GM19035 (cell line): ENCODE data around the gene MAD2L2.

Source experiments
- ATAC-seq: cut with Tn5 transposase; IDR thresholded peaks from one replicate; pipeline ENCODE4 v1.9.1; 2021; ENCODE audit not compliant: unreplicated experiment

Gene MAD2L2

DNA sequence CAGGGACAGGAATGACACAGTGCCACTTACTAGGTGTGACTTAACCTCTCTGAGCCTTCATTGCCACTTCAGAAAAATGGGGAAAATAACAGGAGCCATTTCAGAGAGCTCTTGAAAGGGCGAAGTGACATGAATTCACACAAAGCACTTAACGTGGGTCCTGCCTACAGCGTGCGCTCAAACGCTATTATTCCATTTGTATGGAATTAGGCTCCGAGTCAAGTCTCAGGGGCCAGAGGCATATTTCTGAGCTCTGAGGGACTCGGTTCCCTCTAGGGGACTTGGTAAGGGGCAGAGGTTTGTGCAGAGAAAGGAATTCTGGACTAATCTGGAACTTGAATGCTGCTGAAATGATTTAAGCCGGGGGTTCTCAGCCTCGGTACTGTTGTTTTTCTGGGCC is 24.6 kb upstream of the MAD2L2 start:
- ATAC-seq = no peak

DNA sequence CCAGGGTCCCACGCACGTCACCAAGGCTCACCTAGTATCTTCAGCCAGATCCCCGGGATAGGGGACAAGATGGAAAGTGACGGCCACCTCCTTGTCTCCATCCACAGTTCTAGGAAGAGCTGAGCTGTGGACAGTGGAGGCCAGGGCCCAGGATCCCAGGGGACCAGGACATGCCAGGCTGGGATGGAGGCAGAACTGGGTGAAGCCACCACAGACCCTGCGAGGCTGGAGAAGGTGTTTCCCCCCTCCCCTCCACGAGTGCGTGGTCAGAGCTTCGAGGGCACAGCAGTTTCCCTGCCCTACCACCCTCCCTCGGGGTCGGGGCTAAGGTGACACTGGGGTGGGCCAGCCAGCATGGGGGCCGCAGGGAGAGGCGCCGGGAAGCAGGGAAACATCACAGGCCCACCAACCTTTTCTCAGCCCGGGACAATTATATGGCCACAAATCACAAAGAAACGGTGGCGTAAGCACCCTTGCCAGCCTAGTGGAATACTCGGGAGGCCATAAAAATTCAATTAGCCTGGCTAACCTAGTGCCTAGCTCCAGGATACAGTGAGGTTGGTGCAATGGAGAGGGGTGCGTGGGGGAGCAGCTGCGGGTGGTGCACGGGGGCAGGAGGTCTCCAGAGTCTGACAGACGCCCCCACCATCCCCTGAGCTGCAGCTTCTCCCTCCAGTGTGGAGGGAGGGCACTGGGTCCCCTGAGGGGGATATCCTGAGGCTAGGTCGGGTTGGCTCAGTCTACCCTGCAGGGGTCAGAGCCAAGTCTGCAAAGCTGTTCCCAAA is 23.9 kb upstream of the MAD2L2 start:
- ATAC-seq = no peak

GRCh38 chr1:11704194-11704529 is 23.2 kb upstream of the MAD2L2 start:
- ATAC-seq = no peak

DNA sequence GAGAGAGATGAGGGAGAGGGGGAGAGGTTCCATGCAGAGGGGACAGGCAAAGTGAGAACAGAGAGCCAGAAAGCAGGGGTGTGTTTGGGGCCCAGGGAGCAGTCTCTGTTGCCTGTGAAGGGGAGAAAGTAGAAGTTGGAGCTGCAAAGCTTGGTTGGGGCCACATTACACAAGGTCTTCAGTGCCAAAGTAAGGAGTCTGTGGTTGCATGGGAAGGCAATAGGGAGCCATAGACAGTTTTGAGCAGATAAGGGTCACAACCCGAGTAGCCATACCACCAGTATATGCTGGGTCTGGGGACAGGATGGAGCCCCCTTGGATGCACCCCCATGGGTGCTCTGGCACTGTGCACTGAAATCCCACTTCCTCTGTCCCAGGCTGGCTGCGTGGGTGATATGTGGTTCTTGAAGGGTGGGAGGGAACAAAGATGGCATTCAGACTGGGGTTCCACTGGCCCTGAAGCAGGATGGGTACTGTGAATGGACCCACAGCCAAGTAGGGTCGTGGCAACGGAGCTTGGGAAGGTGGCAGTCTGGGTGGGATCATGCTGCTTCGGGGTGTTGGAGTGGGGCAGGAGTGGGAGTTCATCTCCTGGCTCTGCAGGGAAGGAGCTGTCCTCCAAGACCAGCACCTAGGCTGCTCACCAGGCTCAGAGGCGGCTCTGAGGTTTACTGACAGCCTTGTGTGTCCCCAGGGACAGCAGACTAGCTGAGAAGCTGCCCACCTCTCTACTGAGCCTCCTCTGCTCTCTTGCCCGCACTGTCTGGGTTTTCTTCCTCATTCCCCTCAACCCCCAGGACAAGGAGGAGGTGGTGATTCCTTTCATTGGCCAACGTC is 22.6 kb upstream of the MAD2L2 start:
- no peak for ATAC-seq

- no peak for ATAC-seq
Observed at GRCh38 chr1:11701981-11702803, 21.2 kb upstream of the MAD2L2 start.

- no peak for ATAC-seq
Observed at GRCh38 chr1:11701551-11701961, 20.6 kb upstream of the MAD2L2 start.

DNA sequence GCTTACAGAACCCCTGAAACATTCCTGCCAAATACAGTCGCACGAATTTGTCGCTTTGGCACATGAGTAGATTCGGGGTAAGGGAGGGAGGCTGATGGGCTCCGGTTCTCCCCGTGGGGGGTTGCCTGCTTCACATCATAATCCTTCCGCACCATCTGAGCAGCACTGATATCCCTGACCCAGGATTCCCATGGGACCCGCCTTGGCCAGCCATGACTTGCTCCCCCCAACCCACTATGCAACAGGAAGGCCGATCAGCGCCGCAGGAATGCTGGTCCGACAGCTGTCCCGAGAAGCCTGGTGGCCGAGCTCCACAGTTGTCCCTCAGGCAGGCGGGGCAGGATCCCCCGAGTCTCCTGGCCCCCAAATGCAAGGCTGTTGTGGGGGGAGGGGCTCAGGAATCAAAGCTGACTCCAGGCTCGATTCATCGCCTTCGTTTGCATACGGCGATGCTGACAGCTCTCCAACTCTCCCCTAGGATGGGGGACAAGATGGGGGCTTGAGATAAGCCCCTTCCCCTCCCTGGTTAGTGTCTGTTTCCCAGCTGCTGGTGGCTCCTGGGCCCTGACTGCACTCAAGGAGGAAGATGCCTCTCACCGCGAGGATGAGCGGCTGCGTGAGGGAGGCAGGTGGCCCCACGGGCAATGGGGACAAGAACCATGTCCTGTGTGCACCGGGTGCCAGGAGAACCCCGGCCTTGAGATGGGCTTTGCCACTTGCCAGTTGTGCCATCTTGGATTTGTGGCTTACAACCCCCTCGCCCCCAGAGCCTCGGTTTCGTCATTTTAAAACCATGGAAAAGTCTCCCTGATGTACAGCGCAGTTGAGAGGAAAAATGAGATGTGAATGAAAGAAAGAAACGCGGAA is 19.9 kb upstream of the MAD2L2 start:
- no peak for ATAC-seq

GRCh38 chr1:11697893-11698210 is 16.9 kb upstream of the MAD2L2 start:
- no peak for ATAC-seq

GRCh38 chr1:11697188-11697892 is 16.4 kb upstream of the MAD2L2 start:
- ATAC-seq = no peak

- no peak for ATAC-seq
Observed at GRCh38 chr1:11695861-11696260, 14.9 kb upstream of the MAD2L2 start.

DNA sequence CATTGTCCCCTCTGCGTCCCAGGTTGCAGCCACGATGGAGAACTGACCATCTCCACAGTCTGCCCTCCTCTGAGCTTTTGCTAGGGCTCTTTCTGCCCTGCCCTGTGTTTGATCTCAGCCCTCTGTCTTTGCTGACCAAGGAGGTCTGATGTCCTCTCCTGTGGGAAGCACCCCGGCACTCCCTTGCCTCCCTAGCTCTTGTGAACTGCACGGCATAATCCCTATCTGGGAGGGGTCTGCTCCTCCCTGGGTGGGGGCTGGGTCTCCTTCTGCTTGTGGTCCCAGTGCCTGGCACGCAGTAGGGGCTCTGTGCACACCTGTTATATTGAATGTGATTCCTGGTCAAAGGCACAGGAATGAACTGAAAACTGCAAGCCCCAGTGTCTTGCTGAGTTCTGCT is 13.0 kb upstream of the MAD2L2 start:
- ATAC-seq = no peak

- ATAC-seq = no peak
Observed at GRCh38 chr1:11693024-11693590, 12.2 kb upstream of the MAD2L2 start.

DNA sequence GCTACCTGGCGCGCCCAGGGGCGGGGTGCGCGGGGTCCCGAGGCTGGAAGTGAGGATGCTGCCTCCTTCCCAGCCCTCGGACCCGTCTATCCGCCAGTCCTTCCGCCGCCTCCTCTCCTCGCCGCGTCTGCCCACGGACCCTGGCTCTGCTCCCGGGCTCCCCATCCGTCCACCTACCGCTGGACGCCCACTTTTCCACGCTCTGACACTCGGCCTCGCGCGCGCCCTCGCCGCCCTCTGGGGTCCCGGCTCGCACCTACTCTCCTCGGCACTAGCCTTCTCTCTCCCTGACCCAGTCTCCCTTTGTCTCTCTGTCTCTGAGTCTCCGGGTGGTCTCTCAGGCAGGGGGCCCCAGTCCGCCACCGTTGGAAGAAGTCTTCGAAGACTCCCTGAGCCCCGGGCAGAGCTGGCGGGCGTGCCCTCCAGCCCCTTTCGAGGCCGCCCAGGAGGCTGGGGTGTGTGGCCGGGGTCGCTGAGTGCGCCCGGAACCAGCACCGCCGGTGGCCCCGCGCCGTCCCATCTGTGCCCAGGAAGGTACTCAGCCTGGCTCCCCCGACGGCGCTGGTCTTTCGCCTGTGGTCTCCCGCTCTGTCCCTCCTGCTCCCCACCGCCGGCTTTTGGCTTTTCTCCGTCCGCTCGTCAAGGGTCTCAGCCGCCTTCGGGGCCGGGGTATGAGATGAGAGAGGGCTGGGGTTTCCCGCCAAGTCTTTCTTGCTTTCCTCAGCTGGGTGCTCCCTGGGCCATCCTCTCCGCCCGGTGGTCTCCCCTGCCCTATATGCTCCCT is 11.2 kb upstream of the MAD2L2 start:
- ATAC-seq = no peak

GRCh38 chr1:11691302-11691914 is 10.5 kb upstream of the MAD2L2 start, which contains the start of gene DRAXIN:
Gene DRAXIN, plus strand, starts transcription at chr1:11691710. Its CDS starts 14,549 bp downstream, at chr1:11706259.
- ATAC-seq = no peak

DNA sequence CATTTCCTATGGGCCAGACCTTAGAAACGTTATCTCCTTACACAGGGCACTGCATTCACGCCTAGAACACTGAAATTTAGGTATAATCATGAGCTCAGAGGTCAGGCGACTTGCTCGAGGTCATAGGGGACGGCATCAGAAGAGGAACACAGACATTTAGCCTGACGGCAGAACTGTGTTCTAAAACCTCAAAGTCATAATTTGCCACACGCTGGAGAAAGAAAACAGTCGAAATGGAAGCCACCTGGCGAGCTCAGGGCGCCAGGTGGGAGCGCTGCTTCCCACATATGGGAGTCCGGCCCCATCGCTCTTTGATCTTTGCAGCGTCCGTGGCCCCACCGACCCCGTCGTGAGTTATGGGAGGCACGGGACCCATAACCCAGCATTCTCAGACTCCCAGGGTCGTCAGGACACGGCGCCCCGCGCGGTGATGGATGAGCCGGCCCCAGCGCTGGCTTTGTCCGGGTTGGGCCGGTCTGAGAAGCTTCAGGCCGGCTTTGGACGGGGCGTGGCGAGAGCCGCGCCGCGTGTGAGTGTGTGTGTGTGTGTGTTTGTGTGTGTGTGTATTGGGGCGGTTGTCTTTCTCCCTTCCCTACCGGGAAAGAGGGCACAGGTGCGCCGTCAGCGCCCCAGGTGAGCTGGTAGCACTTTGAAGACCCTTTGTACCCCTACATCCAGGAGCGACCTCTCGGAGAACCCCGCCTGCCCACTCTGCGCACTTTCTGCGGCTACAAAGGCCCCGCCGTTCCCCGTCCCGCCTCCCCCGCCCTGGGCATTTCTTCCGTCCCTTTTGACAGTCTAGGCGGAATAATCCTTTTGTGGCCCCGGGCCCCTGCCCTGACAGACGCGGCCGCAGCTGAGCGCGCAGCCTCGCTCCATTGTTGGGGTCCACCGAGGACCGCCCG is 9.7 kb upstream of the MAD2L2 start:
- ATAC-seq = no peak

DNA sequence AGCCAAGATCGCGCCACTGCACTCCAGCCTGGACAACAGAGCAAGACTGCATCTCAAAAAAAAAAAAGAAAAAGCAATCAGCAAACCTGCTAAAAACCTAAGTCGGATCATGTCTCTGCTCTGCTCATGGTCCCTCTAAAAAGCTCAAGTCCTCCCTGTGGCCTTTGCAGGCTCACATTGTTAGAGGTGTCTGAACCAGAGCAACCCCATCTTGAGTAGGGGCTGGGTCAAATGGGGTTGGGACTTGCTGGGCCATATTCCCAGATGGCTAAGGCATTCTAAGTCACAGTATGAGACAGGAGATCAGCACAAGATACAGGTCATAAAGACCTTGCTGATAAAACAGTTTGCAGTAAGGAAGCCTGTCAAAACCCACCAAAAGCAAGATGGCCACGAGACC is 7.6 kb upstream of the MAD2L2 start:
- ATAC-seq = no peak

DNA sequence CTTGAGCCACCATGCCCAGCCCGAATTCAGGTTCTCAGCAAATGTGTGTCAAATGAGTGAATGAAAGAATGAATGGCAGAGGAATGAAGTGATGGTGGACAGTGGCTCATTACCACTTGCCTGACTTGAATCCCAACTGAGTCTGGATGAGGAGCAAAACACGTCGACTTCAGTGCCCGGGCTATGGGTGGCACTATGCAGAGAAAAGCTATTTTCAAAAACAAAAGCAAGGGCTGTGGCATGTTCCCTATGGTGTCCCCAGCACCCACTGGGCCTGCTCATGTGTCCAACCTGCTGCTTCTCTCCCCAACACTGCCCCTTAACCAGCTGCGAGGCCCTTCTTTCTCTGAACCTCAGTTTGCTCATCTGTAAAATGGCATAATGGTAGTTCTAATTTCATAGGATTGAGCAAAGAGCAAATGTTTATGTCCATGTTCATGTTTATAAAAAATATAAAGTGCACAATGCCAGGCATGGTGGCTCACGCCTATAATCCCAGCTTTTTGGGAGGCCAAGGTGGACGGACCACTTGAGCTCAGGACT is 4.3 kb upstream of the MAD2L2 start:
- ATAC-seq = no peak
